Measurements from ENCODE around the gene NOSIP.

DNA sequence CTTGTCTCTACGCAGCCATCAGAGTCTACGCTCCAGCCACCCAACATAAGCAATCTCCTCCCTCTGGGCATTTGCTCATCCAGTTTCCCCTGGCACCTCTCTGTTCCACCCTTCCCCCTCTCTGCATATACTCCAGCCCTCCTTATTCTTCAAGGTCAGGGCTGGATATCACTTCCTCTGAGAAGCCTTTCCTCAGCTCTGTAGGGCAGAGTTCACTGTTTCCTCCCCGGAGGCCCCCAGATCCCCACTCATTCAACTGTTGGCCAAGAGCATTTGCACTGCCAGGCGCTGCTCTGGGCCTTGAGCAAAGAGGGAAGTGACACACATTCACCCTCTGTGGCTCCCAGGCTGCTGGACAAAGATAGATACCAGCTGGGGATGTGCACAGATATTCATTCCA is 64.6 kb downstream of the NOSIP start:
- TF ChIP-seq, protein P1, sequence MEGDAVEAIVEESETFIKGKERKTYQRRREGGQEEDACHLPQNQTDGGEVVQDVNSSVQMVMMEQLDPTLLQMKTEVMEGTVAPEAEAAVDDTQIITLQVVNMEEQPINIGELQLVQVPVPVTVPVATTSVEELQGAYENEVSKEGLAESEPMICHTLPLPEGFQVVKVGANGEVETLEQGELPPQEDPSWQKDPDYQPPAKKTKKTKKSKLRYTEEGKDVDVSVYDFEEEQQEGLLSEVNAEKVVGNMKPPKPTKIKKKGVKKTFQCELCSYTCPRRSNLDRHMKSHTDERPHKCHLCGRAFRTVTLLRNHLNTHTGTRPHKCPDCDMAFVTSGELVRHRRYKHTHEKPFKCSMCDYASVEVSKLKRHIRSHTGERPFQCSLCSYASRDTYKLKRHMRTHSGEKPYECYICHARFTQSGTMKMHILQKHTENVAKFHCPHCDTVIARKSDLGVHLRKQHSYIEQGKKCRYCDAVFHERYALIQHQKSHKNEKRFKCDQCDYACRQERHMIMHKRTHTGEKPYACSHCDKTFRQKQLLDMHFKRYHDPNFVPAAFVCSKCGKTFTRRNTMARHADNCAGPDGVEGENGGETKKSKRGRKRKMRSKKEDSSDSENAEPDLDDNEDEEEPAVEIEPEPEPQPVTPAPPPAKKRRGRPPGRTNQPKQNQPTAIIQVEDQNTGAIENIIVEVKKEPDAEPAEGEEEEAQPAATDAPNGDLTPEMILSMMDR (IDR thresholded peaks at IDR 0.05), result no peak
- no peak for TF ChIP-seq POLR2AphosphoS5 (IDR thresholded peaks at IDR 0.05)
- TF ChIP-seq EP300 (IDR thresholded peaks at IDR 0.05; ENCODE audit: low read depth), result no peak
